Measurements from ENCODE around the gene TRIAP1. TPM values are rescaled to one million over a fixed set of nuclear protein-coding genes. Genes with fewer than 3 reads are reported as not detected.
"Not testable (repeated sequence)": the region's sequence is repeated elsewhere in the genome, so short reads cannot be mapped to it uniquely, and the experiment has no call there.

Gene TRIAP1
- total RNA-seq, 1 experiment from 2014 or later, result 23.9 TPM

DNA sequence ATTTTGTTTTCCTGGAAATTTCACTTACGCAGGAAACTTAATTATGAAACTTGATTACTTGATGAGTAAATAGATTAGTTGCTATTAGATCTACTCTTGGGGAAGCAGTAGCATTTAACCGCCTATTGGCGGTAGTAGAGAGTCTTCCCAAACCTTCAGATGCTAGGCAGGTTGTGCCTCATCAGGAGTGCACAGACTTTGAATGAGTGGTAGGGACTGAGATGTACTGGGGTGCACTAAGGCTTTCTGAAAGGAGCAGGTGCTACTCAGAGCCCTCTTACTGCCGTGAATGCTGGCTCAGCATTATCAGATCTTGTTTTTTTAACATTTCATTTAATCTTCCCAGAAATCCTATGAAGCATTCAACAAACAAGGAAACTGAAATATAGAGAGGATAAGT is 7.8 kb upstream of the TRIAP1 start:
- ATAC-seq (peak; percentile 74; the same call in 1 of the 2 replicates), DNase-seq (ENCODE audit: low read depth, low spot score) (no peak)
- H3K4me3 ChIP-seq (ENCODE audit: low read depth in 2 of 2, low read length in 2 of 2), result no peak overlapping the region
- H3K9me3 ChIP-seq (ENCODE audit: control insufficient read depth, insufficient read depth, low read depth, low read length), result no peaks in the 10 kb centered on the region
- H3K36me3 ChIP-seq (ENCODE audit: control insufficient read depth, insufficient read depth, low read length), result peaks cover 13% of the 10 kb centered on the region
- H3K4me1 ChIP-seq (ENCODE audit: control insufficient read depth, insufficient read depth, low read length), result no peaks in the 10 kb centered on the region
- H3K27me3 ChIP-seq (ENCODE audit: control insufficient read depth, insufficient read depth, low read length), result no peaks in the 10 kb centered on the region
- no peak for TF ChIP-seq REST (IDR thresholded peaks at IDR 0.05; ENCODE audit: insufficient read depth in 1 of 2, low read depth in 2 of 2, low read length in 1 of 2)
- no peak for TF ChIP-seq SIN3A (IDR thresholded peaks at IDR 0.05; ENCODE audit: borderline replicate concordance, insufficient read depth, low read depth, low read length)
- TF ChIP-seq TCF7L2 (IDR thresholded peaks at IDR 0.05; ENCODE audit: low read depth, low read length), result no peak
- peak; percentile 83 for TF ChIP-seq CTCF (IDR thresholded peaks at IDR 0.05)
- POLR2A ChIA-PET, result no interaction called here
- no TSS peak for BruUV-seq (replicated peaks)
- CTCF ChIA-PET, result interaction anchor here (0.6 kb wide), 1 partner anchor 146 kb away, joined by 9 read pairs; no protein-coding TSS in a partner anchor
- H3K27ac ChIP-seq (ENCODE audit: low read length), result no peak overlapping the region
- in situ Hi-C loops (cut with HindIII; ENCODE audit: low pct_unique_long_range_greater_than_20kb, low sequenced_read_pairs), result no loop called here
- intact Hi-C loops (cut with micrococcal nuclease; ENCODE audit: unreplicated experiment), result no loop called here

- ChIA-PET POLR2A (no interaction called here), CTCF (interaction anchor here (1.0 kb wide), 1 partner anchor 13 kb away, joined by 4 read pairs; no protein-coding TSS in a partner anchor)
- BruUV-seq (replicated peaks), result no TSS peak
- Histone ChIP-seq H3K36me3 (ENCODE audit: control insufficient read depth, insufficient read depth, low read length) (peaks cover 13% of the 10 kb centered on the region), H3K4me3 (ENCODE audit: low read depth in 2 of 2, low read length in 2 of 2) (no peak overlapping the region), H3K27ac (ENCODE audit: low read length) (no peak overlapping the region), H3K9me3 (ENCODE audit: control insufficient read depth, insufficient read depth, low read depth, low read length) (no peaks in the 10 kb centered on the region), H3K4me1 (ENCODE audit: control insufficient read depth, insufficient read depth, low read length) (no peaks in the 10 kb centered on the region), H3K27me3 (ENCODE audit: control insufficient read depth, insufficient read depth, low read length) (no peaks in the 10 kb centered on the region)
- DNase-seq (ENCODE audit: low read depth, low spot score) (no peak), ATAC-seq (no peak)
- intact Hi-C loops (cut with micrococcal nuclease; ENCODE audit: unreplicated experiment), result no loop called here
- no peak for TF ChIP-seq SIN3A (IDR thresholded peaks at IDR 0.05; ENCODE audit: borderline replicate concordance, insufficient read depth, low read depth, low read length)
- TF ChIP-seq TCF7L2 (IDR thresholded peaks at IDR 0.05; ENCODE audit: low read depth, low read length), result no peak
- no peak for TF ChIP-seq REST (IDR thresholded peaks at IDR 0.05; ENCODE audit: insufficient read depth in 1 of 2, low read depth in 2 of 2, low read length in 1 of 2)
- TF ChIP-seq POLR2AphosphoS5 (IDR thresholded peaks at IDR 0.05; ENCODE audit: low read depth, low read length), result no peak
- no peak for TF ChIP-seq CTCF (IDR thresholded peaks at IDR 0.05)
- in situ Hi-C loops (cut with HindIII; ENCODE audit: low pct_unique_long_range_greater_than_20kb, low sequenced_read_pairs), result no loop called here
Measured at GRCh38 chr12:120453060-120453750, 7.0 kb upstream of the TRIAP1 start.

- H3K4me1 ChIP-seq (ENCODE audit: control insufficient read depth, insufficient read depth, low read length); H3K9me3 ChIP-seq (ENCODE audit: control insufficient read depth, insufficient read depth, low read depth, low read length); in situ Hi-C loops (cut with HindIII; ENCODE audit: low pct_unique_long_range_greater_than_20kb, low sequenced_read_pairs); H3K4me3 ChIP-seq (ENCODE audit: low read depth in 2 of 2, low read length in 2 of 2); ATAC-seq; H3K27ac ChIP-seq (ENCODE audit: low read length); H3K27me3 ChIP-seq (ENCODE audit: control insufficient read depth, insufficient read depth, low read length); intact Hi-C loops (cut with micrococcal nuclease; ENCODE audit: unreplicated experiment); DNase-seq (ENCODE audit: low read depth, low spot score); BruUV-seq (replicated peaks); POLR2A ChIA-PET: not testable (repeated sequence)
- H3K36me3 ChIP-seq (ENCODE audit: control insufficient read depth, insufficient read depth, low read length), result peaks cover 13% of the 10 kb centered on the region
- CTCF ChIA-PET, result interaction anchor here (1.0 kb wide), 1 partner anchor 14 kb away, joined by 4 read pairs; no protein-coding TSS in a partner anchor
Measured at GRCh38 chr12:120452524-120452923, 6.3 kb upstream of the TRIAP1 start.

Data from Panc1 (cell line).